Measurements from ENCODE around the gene GRAMD1B.

- TF ChIP-seq CTCF (IDR thresholded peaks at IDR 0.05) = no peak
- no peak for TF ChIP-seq POLR2A (IDR thresholded peaks at IDR 0.05)
Measured at GRCh38 chr11:123434911-123435310, 4.8 kb downstream of the GRAMD1B start.

All from esophagus squamous epithelium (tissue), 4 donors.